Endothelial cell of umbilical vein (primary cell): ENCODE measurements around the gene B2M. TPM values are rescaled to one million over a fixed set of nuclear protein-coding genes. Genes with fewer than 3 reads are reported as not detected.

ENCODE experiments used
- BruUV-seq: library from RNA; stranded (reverse); fragments of 400-500 nt; replicated peaks from 2 replicates; lab custom pipeline; 2021; lab: Mats Ljungman, UMichigan
- CTCF ChIA-PET: fragments of 300-600, 350-600 bp; sonication (Branson Sonifier 250); formaldehyde crosslinking; loops from one replicate; lab custom pipeline; 2021; ENCODE audit warnings: antibody characterized with exemption, inconsistent platforms; lab: Charles Lee
- POLR2A ChIA-PET: fragments of 300-600, 350-600 bp; sonication (Branson Sonifier 250); formaldehyde crosslinking; loops from one replicate; lab custom pipeline; 2021; ENCODE audit warnings: antibody characterized with exemption, inconsistent platforms; lab: Charles Lee
- DNase-seq: peaks from one replicate; pipeline ENCODE4 v3.0.0-alpha.2; 2011; ENCODE audit warnings: low read depth, low spot score
- FAIRE-seq: peaks from 2 replicates; lab custom pipeline; 2011; peaks lifted over from hg19 to GRCh38; lab: Jason Lieb, UNC
- H2AFZ ChIP-seq: 2 replicates; pipeline ENCODE4 v1.6.0; 2012; ENCODE audit warnings: low read depth, low read length, control low read depth, inconsistent platforms
- H3K27ac ChIP-seq: 2 replicates; pipeline ENCODE4 v1.5.1; 2011; ENCODE audit warnings: low read depth, mild to moderate bottlenecking, control low read depth, low read length, moderate library complexity; ENCODE audit not compliant: insufficient read depth
- H3K27me3 ChIP-seq, 2 experiments: 2 replicates each; pipeline versions ENCODE4 v1.6.0 to v1.6.1; 2011; ENCODE audit warnings: low read length in 2 of 2, mixed read lengths in 1 of 2; ENCODE audit not compliant: control insufficient read depth in 2 of 2, insufficient read depth in 2 of 2
- H3K36me3 ChIP-seq, 2 experiments: 2 replicates in 1 of 2; 3 replicates in 1 of 2; pipeline ENCODE4 v1.5.1; 2011; ENCODE audit warnings: low read length in 2 of 2, mild to moderate bottlenecking in 1 of 2, moderate library complexity in 1 of 2; ENCODE audit not compliant: control insufficient read depth in 2 of 2, insufficient read depth in 2 of 2; ENCODE audit errors: extremely low read depth in 1 of 2
- H3K4me1 ChIP-seq: 3 replicates; pipeline ENCODE4 v1.5.1; 2011; ENCODE audit warnings: mild to moderate bottlenecking, low read length; ENCODE audit not compliant: control insufficient read depth, insufficient read depth; ENCODE audit errors: extremely low read depth
- H3K4me2 ChIP-seq: 2 replicates; pipeline ENCODE4 v1.6.1; 2011; ENCODE audit warnings: low read length, control low read depth, mixed read lengths; ENCODE audit not compliant: insufficient read depth
- H3K4me3 ChIP-seq, 3 experiments: fragments of 200-600 bp in 1 of 3; sonication (generic), shearing (Covaris generic) in 1 of 3; replicated peaks in 1 of 3; 2 replicates each; pipeline ENCODE4 v1.5.1; 2011 to 2016; ENCODE audit warnings: control low read depth in 3 of 3, low read length in 3 of 3, mild to moderate bottlenecking in 2 of 3, inconsistent platforms in 1 of 3, low read depth in 1 of 3, moderate library complexity in 1 of 3; ENCODE audit not compliant: insufficient read depth in 1 of 3
- H3K79me2 ChIP-seq: 2 replicates; pipeline ENCODE4 v1.6.0; 2012; ENCODE audit warnings: low read length, inconsistent platforms; ENCODE audit not compliant: control insufficient read depth, insufficient read depth
- H3K9ac ChIP-seq: replicated peaks from 2 replicates; pipeline ENCODE3; 2011; ENCODE audit warnings: low read length, control low read depth; ENCODE audit not compliant: insufficient read depth; ENCODE audit errors: extremely low read depth
- H3K9me1 ChIP-seq: replicated peaks from 3 replicates; pipeline ENCODE4 v1.6.0; 2011; ENCODE audit warnings: mild to moderate bottlenecking, low read length; ENCODE audit not compliant: control insufficient read depth, insufficient read depth; ENCODE audit errors: extremely low read depth
- H3K9me3 ChIP-seq: replicated peaks from 2 replicates; pipeline ENCODE4 v1.5.1; 2012; ENCODE audit warnings: low read length, inconsistent platforms; ENCODE audit not compliant: control insufficient read depth, insufficient read depth
- H4K20me1 ChIP-seq: replicated peaks from 2 replicates; pipeline ENCODE3; 2011; ENCODE audit warnings: mild to moderate bottlenecking, low read length; ENCODE audit not compliant: control insufficient read depth, insufficient read depth; ENCODE audit errors: extremely low read depth
- EZH2 ChIP-seq: IDR thresholded peaks from 2 replicates; pipeline ENCODE4 v1.6.1; 2012; ENCODE audit warnings: borderline replicate concordance, low read depth, mild to moderate bottlenecking, moderate library complexity, low read length, inconsistent platforms; ENCODE audit not compliant: severe bottlenecking
- FOS ChIP-seq: IDR thresholded peaks from 2 replicates; pipeline ENCODE4 v1.6.1; 2011; ENCODE audit warnings: mild to moderate bottlenecking, low read length, moderate library complexity, borderline replicate concordance; ENCODE audit not compliant: insufficient read depth
- GATA2 ChIP-seq: IDR thresholded peaks from 2 replicates; pipeline ENCODE4 v1.7.0; 2011; ENCODE audit warnings: low read depth, mild to moderate bottlenecking, moderate library complexity, mixed read lengths, low read length; ENCODE audit not compliant: insufficient read length, insufficient read depth
- JUN ChIP-seq: IDR thresholded peaks from 2 replicates; pipeline ENCODE4 v1.6.1; 2011; ENCODE audit warnings: borderline replicate concordance, low read depth; ENCODE audit not compliant: insufficient read length, insufficient read depth
- MAX ChIP-seq: IDR thresholded peaks from 2 replicates; pipeline ENCODE4 v1.6.1; 2011; ENCODE audit not compliant: insufficient read depth, insufficient read length
- MYC ChIP-seq: IDR thresholded peaks from one replicate; pipeline ENCODE4 v1.6.1; 2011; ENCODE audit warnings: mild to moderate bottlenecking, low read depth, low read length
- POLR2A ChIP-seq: IDR thresholded peaks from 2 replicates; pipeline ENCODE4 v1.6.1; 2012; ENCODE audit warnings: low read depth, mild to moderate bottlenecking, control low read depth, low read length
- POLR2AphosphoS5 ChIP-seq: IDR thresholded peaks from 2 replicates; pipeline ENCODE4 v1.6.1; 2012; ENCODE audit warnings: low read depth, mild to moderate bottlenecking, control low read depth, low read length, moderate library complexity; ENCODE audit not compliant: insufficient read depth
- dilution Hi-C: fragments of 300-500 bp; cut with MboI; formaldehyde crosslinking; loops from one replicate; pipeline ENCODE4 v1.15.0; 2019; ENCODE audit warnings: low sequenced_read_pairs; ENCODE audit not compliant: extremely low pct_ligation_motif_present
- intact Hi-C: fragments of 100-400 bp; cut with micrococcal nuclease; formaldehyde crosslinking; loops from one replicate; pipeline ENCODE4 v1.10.0; 2022
- polyA plus RNA-seq, 4 experiments: library from polyadenylated mRNA; depleted of rRNA in 3 of 4; stranded (reverse) in 3 of 4; unstranded in 1 of 4; fragments of >200 nt; gene quantifications; 2 replicates each; pipeline versions ENCODE4 v1.2.1 to v1.2.3, GENCODE V29; 2011 to 2012; ENCODE audit warnings: missing spikeins in 1 of 4
- total RNA-seq: library from RNA; stranded (reverse); gene quantifications from 2 replicates; pipeline ENCODE4 v1.2.3, GENCODE V29; 2021
- TF ChIP-seq, protein P1 (sequence below), 2 donors: IDR thresholded peaks; 1 replicate in 1 of 2; 2 replicates in 1 of 2; pipeline ENCODE4 v1.5.1; 2011; ENCODE audit warnings: low read length in 2 of 2, mild to moderate bottlenecking in 2 of 2, moderate library complexity in 2 of 2, control low read depth in 1 of 2, inconsistent platforms in 1 of 2, low read depth in 1 of 2; ENCODE audit not compliant: insufficient read depth in 1 of 2; ENCODE audit errors: extremely low read depth in 1 of 2

Gene B2M
- total and polyA plus RNA-seq, 2 donors (not counting 3 experiments of a cell fraction or from before 2014, with no cell fraction given): 985 to 5,206 TPM

DNA sequence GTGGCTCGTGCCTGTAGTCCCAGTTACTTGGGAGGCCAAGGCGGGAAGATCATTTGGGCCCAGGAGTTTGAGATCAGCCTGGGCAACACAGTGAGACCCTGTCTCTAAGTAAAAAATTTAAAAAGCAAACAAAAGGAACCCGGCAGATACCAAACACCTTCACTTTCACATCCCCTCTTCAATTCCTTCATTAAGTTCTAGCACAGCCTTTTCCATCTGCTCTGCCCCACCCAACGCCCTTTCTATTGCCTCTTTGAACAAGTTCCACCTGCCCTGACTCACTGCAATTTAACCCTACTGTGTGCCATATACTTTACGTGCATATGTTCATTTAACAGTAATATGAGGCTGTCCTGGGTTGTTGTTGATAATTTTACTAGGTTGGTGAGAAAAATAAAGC lies 35.4 kb upstream of the B2M start:
- Histone ChIP-seq H3K9ac (no peak overlapping the region), H2AFZ (no peak overlapping the region), H3K36me3 (no peaks in the 10 kb centered on the region), H3K9me1 (no peaks in the 10 kb centered on the region), H3K27ac (no peak overlapping the region), H3K4me1 (no peaks in the 10 kb centered on the region), H3K9me3 (no peaks in the 10 kb centered on the region), H3K79me2 (no peaks in the 10 kb centered on the region), H3K4me2 (no peak overlapping the region), H3K27me3 (peaks cover 24 to 44% of the 10 kb centered on the region in 2 experiments), H4K20me1 (no peaks in the 10 kb centered on the region), H3K4me3 (no peak overlapping the region)
- dilution Hi-C loops (no loop called here), intact Hi-C loops (no loop called here)
- TF ChIP-seq JUN: no peak
- TF ChIP-seq, protein P1, sequence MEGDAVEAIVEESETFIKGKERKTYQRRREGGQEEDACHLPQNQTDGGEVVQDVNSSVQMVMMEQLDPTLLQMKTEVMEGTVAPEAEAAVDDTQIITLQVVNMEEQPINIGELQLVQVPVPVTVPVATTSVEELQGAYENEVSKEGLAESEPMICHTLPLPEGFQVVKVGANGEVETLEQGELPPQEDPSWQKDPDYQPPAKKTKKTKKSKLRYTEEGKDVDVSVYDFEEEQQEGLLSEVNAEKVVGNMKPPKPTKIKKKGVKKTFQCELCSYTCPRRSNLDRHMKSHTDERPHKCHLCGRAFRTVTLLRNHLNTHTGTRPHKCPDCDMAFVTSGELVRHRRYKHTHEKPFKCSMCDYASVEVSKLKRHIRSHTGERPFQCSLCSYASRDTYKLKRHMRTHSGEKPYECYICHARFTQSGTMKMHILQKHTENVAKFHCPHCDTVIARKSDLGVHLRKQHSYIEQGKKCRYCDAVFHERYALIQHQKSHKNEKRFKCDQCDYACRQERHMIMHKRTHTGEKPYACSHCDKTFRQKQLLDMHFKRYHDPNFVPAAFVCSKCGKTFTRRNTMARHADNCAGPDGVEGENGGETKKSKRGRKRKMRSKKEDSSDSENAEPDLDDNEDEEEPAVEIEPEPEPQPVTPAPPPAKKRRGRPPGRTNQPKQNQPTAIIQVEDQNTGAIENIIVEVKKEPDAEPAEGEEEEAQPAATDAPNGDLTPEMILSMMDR (IDR thresholded peaks at IDR 0.05; ENCODE audit: extremely low read depth in 1 of 2, insufficient read depth in 1 of 2, low read depth in 1 of 2, low read length in 2 of 2): no peak
- no peak for TF ChIP-seq POLR2A
- TF ChIP-seq POLR2AphosphoS5: no peak
- TF ChIP-seq FOS: no peak
- TF ChIP-seq MAX: no peak
- no peak for TF ChIP-seq MYC
- TF ChIP-seq GATA2: no peak
- TF ChIP-seq EZH2: no peak
- BruUV-seq: no TSS peak
- ChIA-PET POLR2A (no interaction called here), CTCF (no interaction called here)
- FAIRE-seq: no peak
- DNase-seq: no peak
